GM21825 (cell line): ENCODE data around the gene BNC2.

Experiments
- ATAC-seq: cut with Tn5 transposase; IDR thresholded peaks from one replicate; pipeline ENCODE4 v1.9.1; 2021; ENCODE audit warnings: mild to moderate bottlenecking, moderate library complexity; ENCODE audit not compliant: unreplicated experiment

Gene BNC2

DNA sequence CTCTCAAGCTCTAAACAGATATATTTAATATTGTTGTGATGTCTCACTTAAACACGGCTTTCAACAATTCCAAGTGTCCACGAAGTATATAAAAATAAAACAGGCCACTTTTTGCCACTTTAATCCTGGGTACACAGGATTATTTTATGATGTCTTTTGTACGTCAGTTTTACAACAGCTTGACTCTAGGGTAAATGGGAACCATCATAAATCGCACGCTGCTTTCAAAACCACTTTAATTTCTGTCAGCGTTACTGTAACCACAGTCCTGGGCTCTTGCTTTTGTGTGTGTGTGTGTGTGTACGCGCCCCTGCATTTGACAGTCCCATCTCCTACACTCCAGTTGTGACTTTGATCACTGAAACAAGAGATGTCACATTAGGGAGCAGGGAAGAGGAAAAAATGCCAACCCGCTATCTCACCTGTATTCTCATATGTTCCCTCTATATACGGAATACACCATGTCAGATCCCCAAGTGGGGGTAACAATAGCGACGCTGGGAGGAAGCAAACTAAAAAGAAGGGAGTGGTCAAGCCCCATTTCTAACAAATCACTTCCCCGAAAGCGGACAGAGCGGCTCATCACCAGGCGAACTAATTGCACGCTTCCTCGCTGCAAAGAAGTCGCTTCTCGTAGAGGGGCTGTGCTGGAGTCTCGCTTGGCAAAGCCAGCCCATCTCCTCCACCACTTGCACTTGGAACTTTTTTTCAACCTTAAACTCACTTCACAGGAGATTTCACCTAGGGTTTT, 1.2 kb downstream of the BNC2 start:
- ATAC-seq, result no peak

DNA sequence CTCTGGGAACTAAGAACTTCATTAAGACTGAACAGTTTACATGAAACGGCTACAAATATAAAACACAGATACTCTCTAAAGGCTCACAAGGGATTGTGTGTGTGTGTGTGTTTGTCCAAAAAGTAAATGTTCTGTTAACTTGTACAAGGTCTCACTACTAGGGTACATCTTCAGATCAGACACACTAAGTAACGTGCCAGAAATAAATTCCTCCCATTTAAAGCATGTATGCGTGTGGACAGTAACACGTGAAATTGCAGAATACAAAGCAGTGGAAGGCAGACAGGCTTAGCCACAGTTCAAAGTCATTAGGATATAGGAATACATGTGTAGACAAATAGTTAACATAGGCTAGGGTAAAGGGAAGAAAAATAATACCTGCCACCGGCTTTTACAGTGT, 1.8 kb downstream of the BNC2 start:
- ATAC-seq, result no peak

DNA sequence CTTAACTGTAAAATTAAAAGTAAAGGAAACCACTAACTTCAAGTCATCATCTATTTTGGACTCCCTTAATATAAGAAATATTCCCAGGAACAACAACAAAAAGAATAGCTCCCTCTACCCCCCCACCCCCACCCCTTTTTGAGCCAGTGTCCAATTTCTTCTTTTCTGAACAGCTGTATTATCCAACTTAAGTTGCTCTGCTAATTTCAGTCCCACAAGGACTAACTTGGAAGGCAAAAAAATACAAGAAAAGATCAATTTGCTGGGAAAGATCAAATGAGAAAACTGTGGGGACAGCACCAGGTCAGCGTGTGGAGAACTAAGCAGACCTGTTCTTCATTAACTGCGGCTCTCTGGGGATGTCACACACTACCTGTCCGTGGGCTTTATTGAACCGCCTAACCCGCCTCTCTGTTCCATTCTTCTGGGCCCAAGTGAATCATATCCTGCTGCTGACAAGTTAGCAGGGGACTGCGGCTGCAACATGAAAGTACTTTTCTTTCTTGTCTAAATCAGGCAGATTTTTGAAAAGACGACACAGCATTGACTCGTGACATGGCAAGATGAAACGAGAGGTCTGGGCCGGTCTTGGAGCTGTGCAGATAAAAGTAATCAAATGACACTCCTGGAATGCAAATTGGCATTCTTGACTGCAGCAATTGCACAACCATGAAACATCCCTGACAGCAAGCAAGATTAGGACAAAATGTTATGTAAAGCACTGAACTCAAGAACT, 2.7 kb downstream of the BNC2 start:
- ATAC-seq, result no peak

DNA sequence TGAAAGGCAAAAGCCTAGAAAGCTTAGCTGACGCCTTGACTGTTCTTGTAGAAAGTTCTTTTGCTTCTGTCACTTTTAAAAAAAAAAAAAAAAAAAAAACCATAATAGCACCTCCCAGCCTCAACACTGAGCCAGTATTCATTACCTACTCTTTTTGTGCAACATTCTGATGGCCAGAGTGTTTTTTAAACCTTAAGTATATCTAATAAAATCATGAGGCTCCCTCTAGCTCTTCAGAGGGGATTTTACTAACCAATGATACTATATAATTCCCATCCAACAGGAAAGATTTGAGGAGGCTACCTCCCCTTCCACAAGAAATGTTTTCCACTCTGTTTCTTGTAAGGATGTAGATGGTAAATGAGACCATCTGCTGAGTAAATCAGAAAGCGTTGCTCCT, 3.9 kb downstream of the BNC2 start:
- no peak for ATAC-seq

DNA sequence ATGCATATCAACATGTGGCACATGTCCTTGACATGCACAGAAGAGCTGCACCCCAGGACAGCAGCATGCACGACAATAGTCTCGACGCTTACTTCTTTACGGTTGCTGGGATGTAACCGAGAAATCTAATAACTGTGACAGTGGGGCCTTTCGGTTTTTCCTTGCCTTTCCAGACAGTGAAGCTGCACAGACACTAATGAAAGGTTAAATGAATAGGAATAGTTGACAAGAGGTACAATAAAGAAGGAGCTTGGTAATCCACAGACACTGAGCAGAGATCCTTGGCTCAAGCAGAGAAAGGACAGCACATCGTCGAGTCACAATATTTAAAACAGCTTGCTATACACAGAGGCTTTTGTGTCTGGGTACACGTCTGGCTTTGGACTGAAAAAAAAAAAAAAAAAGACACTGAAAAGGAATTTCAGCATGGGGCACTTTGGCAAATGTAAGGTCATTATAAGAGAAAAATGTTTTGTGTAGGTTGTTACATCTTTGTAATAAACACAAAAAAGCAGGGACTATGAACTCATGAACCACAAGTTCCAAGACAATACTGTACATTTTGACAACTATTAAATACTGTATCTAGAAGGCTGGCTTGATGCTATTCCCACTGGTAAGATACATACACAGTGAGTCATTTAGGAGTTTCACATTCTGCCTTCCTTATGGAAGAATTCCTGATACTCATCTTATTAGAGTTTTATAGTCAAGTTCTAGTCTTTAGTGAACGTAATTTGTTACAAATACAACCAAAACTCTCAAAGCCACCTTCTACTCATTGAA, 5.6 kb downstream of the BNC2 start:
- ATAC-seq, result no peak

DNA sequence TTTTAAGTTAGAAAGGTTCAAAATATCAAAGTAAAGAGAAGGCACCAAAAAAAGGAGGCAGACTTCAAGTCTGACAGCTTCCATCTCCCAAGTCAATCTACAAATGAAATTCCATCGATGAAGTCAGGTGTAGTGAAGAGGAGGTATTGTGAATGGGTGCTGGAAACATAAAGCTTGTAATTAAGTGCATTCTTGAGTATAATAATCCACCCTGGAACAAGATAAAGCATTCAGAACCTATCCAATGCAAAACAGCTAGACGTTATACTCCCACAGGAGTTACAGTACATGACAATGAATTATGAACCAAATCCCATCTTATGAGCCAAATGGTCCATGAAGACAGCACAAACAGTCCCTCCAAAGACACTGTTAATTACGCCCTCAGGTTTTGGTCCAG, 22.3 kb downstream of the BNC2 start:
- ATAC-seq, result no peak

DNA sequence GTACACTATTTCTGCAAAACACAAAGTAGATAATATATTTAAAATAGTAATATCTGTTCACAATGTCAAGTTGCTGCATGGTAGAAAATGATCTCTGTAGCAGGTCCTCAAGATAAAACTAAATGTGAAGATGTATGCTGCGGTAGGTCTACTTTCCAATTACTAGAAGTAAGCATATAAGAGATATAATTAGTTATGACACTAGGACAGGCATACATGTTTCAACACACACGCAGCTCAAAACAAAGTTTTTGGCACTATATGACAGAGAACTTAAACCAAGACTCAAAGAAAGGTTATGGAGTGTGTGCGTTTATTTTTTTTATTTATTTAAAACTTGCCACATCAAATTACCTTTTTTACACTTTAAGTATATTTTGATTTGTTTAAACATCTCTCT, 23.5 kb downstream of the BNC2 start:
- ATAC-seq, result no peak

DNA sequence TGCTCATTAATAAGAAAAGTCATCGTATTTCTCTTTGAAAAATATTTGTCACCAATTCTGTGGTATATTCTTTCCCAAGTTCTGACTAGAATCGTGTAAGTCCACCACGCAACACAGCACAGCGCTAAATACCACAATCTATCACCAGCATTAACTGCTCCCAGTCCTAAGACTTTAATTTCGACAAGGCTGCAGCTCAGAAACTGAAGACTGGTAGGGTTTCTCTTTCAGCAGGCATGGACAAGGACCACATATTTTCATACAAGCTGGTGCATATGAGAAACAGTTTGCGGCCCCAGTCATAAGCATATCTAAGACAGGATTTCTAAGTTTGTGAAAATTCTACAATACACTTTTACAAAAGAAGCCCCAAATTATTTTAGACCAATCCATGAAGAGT, 24.1 kb downstream of the BNC2 start:
- ATAC-seq, result no peak

DNA sequence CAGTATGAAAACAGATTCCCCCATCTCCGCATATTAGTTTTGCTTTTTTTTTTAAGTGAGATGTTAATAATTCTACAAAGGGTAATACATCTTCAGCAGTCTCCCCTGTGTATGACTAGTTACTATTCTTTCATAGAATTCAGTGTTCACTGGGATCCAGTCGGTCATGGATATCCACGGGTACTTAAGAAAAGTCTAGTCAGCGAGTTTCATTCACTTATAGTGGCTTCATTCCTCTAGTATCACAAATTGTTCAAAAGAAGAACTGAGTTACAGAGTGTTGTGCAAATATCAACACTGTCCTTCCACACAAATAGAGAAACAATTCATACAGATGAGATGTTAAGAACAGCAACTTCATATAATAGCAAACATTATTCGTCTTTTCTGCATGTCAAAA, 35.7 kb downstream of the BNC2 start:
- ATAC-seq, result no peak

DNA sequence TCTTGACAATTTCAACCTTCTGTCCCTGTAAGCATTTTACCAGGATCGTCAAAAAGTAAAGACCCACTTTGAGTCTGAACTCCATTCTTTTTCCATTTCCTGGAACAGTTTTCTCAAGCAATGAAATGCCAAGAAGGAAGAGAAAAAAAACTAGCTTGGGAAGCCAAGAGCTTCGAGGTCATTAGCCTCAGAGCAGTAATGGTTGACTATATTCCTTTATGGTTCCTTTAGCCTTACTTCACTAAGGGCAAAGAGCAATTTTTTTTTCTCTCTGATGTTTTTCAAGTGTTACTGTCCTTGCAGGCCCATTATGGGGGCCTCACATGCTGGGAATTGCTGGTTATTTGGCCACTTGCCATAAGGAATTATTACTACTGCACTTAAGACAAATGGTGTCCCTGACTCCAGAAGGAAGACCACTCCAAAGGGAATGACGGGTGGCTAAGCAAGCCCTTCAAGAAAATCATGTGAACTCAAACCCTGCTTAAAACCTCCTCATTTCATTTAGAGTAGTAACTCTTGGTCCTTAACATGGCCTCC, 37.1 kb downstream of the BNC2 start:
- ATAC-seq, result no peak

DNA sequence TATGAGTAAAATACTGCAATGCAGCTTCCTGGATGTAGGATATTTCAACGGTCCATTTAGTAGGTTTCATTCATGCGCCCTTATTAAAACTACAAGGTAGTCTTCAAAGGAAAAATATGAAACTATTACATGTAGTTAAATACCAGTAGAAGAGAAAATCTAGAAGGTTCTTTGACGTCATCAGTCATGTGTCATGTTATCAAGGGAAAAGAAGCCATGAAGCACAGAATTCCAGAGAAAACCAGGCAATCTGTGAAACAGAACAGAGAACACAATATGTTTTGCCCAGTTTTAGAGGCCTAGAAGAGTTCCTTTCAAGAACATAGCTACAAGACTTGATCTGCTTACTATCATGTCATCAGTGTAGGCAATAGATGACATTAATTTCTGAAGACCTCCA, 38.4 kb downstream of the BNC2 start:
- no peak for ATAC-seq

DNA sequence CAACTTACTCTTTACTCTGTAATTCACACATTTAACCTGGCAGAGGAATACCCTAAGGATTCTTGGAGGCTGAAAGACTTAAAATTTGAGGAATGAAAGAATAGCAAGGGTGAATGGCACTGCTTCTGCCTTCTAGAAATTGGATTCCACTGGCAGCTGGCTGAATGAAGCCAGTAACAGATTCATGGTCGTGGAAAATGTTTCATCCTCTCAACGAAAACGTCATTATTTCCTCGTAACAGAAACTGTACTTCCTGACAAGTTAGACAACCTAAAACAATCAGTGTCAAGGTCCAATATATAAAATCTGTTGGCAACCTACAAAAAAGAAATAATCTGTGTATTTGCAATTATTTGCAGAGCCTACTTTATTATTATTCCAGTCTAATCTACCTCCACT, 39.7 kb downstream of the BNC2 start:
- no peak for ATAC-seq

DNA sequence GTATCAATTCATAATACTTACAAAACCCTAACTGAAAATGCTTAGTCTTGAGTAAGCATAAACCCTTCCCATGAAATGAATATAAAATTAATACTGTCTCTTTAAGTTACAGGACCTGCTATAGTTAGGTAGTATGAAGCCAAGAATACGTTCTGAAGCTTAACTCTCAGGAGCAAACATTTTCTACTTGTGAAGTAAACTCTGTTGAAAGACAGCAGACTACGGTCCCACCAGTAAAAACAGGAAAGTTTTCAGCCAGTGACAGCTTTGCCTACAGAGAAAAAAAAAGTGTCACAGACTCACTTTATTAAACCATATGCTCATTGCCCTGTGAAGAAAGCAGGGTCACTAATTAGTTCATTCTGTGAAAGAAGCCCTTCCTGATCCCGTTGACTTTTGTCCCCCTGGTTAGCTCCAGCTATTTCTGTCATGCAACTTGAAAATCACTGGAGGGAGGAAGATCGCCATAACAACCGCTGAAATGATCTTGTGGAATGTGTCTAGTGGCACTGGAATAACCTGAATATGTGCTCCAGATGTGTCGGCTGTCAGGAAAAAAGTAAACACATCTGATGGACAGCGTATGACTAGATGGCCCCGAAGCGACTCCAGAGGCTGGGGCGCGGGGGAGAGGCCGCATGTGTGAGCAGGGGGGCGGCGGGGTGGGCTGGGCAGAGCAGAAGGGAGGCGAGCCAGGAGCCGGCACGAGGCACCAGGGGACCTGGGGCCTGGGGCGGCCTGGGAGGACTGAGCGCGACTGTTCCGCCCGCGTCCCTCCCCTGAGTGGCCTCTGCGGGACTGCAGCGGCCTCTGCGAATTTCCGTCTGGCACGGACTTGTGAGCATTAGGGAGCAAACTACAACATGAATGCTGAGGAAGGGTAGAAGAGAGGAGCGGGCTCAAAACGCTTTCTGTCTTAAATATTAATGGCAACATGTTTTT, 41.9 kb downstream of the BNC2 start:
- no peak for ATAC-seq

DNA sequence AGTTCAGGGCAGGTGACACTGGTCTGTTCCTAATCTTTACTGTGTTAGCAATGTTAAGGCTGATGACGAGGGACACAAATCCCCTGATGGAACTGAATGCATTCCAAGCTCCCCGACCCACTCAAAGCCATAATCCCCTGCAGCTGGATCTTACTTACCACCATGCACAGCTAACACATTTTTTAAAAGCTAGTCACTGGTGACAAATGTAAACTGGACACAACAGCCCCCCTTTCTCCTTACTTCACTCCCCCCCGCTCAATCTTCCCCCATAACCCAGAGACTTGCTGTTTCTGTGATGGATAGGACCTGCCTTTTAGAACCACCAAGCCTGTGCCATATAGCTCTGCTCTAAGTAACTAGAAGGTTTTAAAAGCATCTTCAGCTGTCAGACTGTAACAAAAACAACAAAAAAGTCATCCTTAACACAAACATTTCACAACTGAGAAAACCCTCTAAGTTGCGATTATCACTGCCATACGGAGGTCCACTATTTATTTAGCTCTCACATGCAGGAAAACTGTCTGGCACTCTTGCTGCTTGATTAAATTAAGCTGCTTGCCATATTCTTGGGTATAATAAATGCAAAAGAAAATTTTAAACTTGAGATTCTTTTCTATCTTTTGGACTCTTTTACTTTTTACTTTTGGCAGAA, 44.4 kb downstream of the BNC2 start:
- no peak for ATAC-seq

DNA sequence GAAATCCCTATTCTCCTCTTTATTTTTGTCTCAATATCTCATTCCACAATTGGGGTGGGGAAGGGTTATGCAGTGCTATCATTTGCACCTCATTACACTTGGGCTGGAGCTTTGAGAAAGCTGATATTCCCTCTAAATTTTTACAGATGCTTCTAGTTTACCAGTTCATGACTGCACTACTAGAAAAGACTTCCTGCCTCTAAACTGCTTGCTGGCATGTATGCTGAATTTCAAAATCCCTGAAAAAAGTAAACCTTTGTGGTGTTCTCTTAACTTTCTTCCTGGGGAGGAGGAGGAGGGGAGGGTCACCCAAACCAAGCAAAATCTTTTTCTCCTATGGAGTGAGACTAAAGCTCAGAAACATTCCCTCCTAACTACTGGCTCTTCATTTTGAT, 45.1 kb downstream of the BNC2 start:
- ATAC-seq, result no peak

DNA sequence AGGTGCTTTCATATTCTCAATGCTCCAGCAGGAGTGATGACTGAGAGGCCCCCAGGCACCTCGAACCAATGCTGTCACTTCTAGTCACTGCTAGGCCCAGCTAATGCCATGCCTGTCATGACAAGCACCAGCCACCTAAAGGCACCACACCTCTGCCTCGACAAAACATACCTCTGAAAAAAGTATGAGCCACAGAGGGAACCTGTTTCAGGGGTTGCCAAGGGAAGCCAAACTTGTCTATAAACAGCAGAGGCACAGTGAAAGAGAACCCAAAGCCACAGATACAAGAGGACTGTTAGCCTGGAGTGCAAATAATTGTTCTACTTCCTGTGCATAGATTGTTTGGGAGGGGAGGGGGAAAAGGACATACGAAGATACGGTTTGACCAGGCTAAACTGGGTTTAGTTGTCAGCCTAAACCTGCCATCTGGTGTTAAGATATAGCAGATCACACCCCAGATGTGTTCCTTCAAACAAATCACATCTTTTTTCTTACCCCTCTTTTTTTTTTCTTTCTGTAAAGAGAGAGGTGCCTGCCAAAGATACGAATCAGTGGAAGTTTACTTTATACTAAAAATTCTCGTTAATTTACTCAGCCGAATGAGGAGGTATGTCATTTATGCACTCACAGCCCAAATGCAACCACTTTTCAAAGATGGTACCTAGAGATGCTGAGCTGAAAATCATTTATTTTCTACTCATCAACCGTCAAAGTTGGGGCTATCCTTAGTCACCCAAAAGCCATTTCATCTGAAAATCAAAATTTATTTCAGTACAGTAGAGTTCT, 45.7 kb downstream of the BNC2 start:
- no peak for ATAC-seq

DNA sequence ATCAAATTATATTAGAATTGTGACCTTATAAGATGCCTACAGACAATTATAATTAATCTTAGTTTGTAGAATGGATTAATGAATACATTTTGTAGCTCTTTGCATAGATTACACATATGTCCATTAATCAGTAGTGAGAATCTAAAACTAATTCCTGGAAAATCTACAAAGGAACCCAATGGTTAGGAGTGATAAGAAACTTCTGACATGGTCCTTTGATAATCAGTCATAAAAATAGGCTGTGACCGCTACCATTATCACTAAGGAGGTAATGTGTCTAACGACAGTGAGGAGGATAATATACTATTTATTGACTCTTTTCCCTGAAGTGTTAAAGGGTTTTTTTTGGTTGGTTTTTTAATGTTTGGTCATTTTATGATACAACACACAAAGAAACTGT, 46.6 kb downstream of the BNC2 start:
- ATAC-seq, result no peak

DNA sequence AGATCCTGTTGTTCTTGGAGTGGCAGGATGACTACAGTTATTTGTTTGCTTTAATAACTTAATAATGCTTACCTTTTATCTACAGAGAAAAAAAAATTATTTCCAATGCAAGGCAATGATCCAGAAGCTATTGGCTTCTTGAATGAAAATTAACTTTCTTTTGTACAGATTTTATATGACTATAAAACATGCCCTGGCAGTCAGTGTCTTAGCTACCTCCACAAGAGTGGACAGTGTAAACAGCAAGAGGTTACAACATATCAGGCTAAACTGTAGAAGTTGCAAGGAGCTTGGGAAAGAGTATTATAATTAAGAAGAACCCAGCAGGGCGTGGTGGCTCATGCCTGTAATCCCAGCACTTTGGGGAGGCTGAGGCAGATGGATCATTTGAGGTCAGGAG, 49.1 kb downstream of the BNC2 start:
- ATAC-seq, result no peak

DNA sequence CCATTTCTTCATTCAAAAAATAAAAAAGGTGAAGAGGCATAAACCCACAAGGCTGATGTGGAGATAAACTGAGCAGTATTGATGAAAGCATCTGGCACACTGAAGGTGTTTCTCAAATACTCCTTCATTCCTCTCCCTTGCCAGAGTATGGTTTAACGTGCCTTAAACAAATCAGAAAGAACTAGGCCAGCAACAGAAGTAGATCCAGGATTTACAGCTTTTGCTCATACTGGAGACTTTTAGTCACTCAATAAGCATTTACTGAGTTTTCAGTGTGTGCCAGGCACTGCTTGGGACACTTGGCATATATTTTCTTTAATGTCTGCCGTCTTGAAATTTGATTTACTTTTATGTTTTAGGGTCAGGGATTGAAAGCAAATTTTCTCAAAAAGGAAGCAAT, 53.0 kb downstream of the BNC2 start:
- no peak for ATAC-seq
